HG03442 (cell line): ENCODE results near the gene VKORC1.
A peak's percentile ranks its signal among the peaks of the same experiment; 100 is the strongest.
"Not testable (repeated sequence)": the region's sequence is repeated elsewhere in the genome, so short reads cannot be mapped to it uniquely, and the experiment has no call there.

Experiments
- ATAC-seq: cut with Tn5 transposase; IDR thresholded peaks from one replicate; pipeline ENCODE4 v1.9.1; 2021; ENCODE audit warnings: mild to moderate bottlenecking, moderate library complexity; ENCODE audit not compliant: unreplicated experiment

Gene VKORC1

GRCh38 chr16:31108035-31108793, 13.6 kb upstream of the VKORC1 start, which contains the start of gene BCKDK:
BCKDK (plus strand) TSS chr16:31108386; CDS start chr16:31109224, 838 bp downstream.
- peak; percentile 80 for ATAC-seq

- ATAC-seq: peak; percentile 43
Measured at GRCh38 chr16:31107465-31107867, 12.9 kb upstream of the VKORC1 start.

GRCh38 chr16:31106509-31107464, 12.2 kb upstream of the VKORC1 start:
- no peak for ATAC-seq

- peak; percentile 43 for ATAC-seq
Measured at GRCh38 chr16:31105677-31106213, 11.1 kb upstream of the VKORC1 start.

- not testable (repeated sequence) for ATAC-seq
Measured at GRCh38 chr16:31100876-31101641, 6.5 kb upstream of the VKORC1 start.

GRCh38 chr16:31099860-31100638, 5.5 kb upstream of the VKORC1 start:
- ATAC-seq: no peak

GRCh38 chr16:31094088-31094423, 541 bp downstream of the VKORC1 start:
- ATAC-seq: no peak

GRCh38 chr16:31093132-31093703, 1.4 kb downstream of the VKORC1 start:
- ATAC-seq: no peak

GRCh38 chr16:31092330-31092729, 2.3 kb downstream of the VKORC1 start:
- no peak for ATAC-seq

- no peak for ATAC-seq
Measured at GRCh38 chr16:31090540-31090939, 4.1 kb downstream of the VKORC1 start.

GRCh38 chr16:31089199-31089598, 5.4 kb downstream of the VKORC1 start:
- ATAC-seq: no peak

GRCh38 chr16:31088459-31089183, 6.0 kb downstream of the VKORC1 start, which contains the start of gene PRSS53:
PRSS53 (minus strand) TSS chr16:31088943; CDS start chr16:31088809, 134 bp downstream.
- no peak for ATAC-seq

GRCh38 chr16:31087971-31088370, 6.6 kb downstream of the VKORC1 start:
- ATAC-seq: no peak

GRCh38 chr16:31087481-31087880, 7.1 kb downstream of the VKORC1 start:
- ATAC-seq: no peak

GRCh38 chr16:31086629-31086906, 8.0 kb downstream of the VKORC1 start:
- ATAC-seq: no peak

GRCh38 chr16:31085873-31086628, 8.5 kb downstream of the VKORC1 start:
- ATAC-seq: no peak

GRCh38 chr16:31085411-31085810, 9.2 kb downstream of the VKORC1 start:
- ATAC-seq: no peak

GRCh38 chr16:31084584-31085302, 9.9 kb downstream of the VKORC1 start:
- ATAC-seq: no peak
